DOHH2 (cell line): Measurements from ENCODE around the gene CMTR1.

Source experiments
- H3F3A ChIP-seq: fragments of 200-600 bp; sonication (generic), shearing (Covaris generic); 2 replicates; pipeline ENCODE4 v1.6.0; 2016; ENCODE audit warnings: antibody characterized with exemption, mild to moderate bottlenecking; ENCODE audit not compliant: control insufficient read depth, insufficient read depth
- H3K27ac ChIP-seq: fragments of 200-600 bp; sonication (generic); 2 replicates; pipeline ENCODE4 v1.5.1; 2014; ENCODE audit warnings: low read depth, mild to moderate bottlenecking, low read length, moderate library complexity
- H3K27me3 ChIP-seq: fragments of 200-600 bp; sonication (generic); 2 replicates; pipeline ENCODE4 v1.6.1; 2014; ENCODE audit warnings: mild to moderate bottlenecking, low read length, mixed read lengths; ENCODE audit not compliant: control insufficient read depth
- H3K36me3 ChIP-seq: fragments of 200-600 bp; sonication (generic); 2 replicates; pipeline ENCODE4 v1.6.1; 2014; ENCODE audit warnings: mild to moderate bottlenecking, low read length, moderate library complexity, mixed read lengths; ENCODE audit not compliant: control insufficient read depth
- H3K4me1 ChIP-seq: fragments of 200-600 bp; sonication (generic); 2 replicates; pipeline ENCODE4 v1.6.1; 2014; ENCODE audit warnings: mild to moderate bottlenecking, low read length, mixed read lengths; ENCODE audit not compliant: control insufficient read depth
- H3K4me2 ChIP-seq: fragments of 200-600 bp; sonication (generic); 2 replicates; pipeline ENCODE4 v1.6.0; 2014; ENCODE audit warnings: mild to moderate bottlenecking, low read length, moderate library complexity
- H3K4me3 ChIP-seq: fragments of 200-600 bp; sonication (generic); 2 replicates; pipeline ENCODE4 v1.5.1; 2014; ENCODE audit warnings: mild to moderate bottlenecking, low read length, mixed read lengths
- H3K79me2 ChIP-seq: fragments of 200-600 bp; sonication (generic); 2 replicates; pipeline ENCODE4 v1.6.1; 2014; ENCODE audit warnings: mild to moderate bottlenecking, low read length, mixed read lengths; ENCODE audit not compliant: control insufficient read depth
- H3K9me2 ChIP-seq: fragments of 200-600 bp; sonication (generic); replicated peaks from 2 replicates; pipeline ENCODE4 v1.6.1; 2014; ENCODE audit warnings: mild to moderate bottlenecking, low read length, mixed read lengths; ENCODE audit not compliant: control insufficient read depth
- H3K9me3 ChIP-seq: fragments of 200-600 bp; sonication (generic); 2 replicates; pipeline ENCODE4 v1.6.1; 2014; ENCODE audit warnings: antibody characterized with exemption, low read length, mixed read lengths; ENCODE audit not compliant: control insufficient read depth, insufficient read depth
- H4K20me1 ChIP-seq: fragments of 200-600 bp; sonication (generic); 2 replicates; pipeline ENCODE4 v1.6.0; 2014; ENCODE audit warnings: low read depth, mild to moderate bottlenecking, antibody characterized with exemption, low read length, moderate library complexity; ENCODE audit not compliant: control insufficient read depth, insufficient read depth
- CTCF ChIP-seq: fragments of 200-600 bp; sonication (generic); IDR thresholded peaks from one replicate; pipeline ENCODE4 v1.5.1; 2014; ENCODE audit warnings: antibody characterized with exemption, mild to moderate bottlenecking, low read depth, low read length; ENCODE audit not compliant: poor library complexity, severe bottlenecking
- EZH2phosphoT487 ChIP-seq: fragments of 200-600 bp; sonication (generic); IDR thresholded peaks from 2 replicates; pipeline ENCODE4 v1.6.1; 2017; ENCODE audit warnings: borderline replicate concordance, mild to moderate bottlenecking, antibody characterized with exemption, low read length, moderate library complexity, mixed read lengths

Gene CMTR1

GRCh38 chr6:37456816-37457560, 24.0 kb downstream of the CMTR1 start:
- H3K27ac ChIP-seq, result no peak overlapping the region
- H3F3A ChIP-seq, result no peaks in the 10 kb centered on the region
- H4K20me1 ChIP-seq, result no peaks in the 10 kb centered on the region
- no peaks in the 10 kb centered on the region for H3K79me2 ChIP-seq
- H3K27me3 ChIP-seq, result no peaks in the 10 kb centered on the region
- H3K9me3 ChIP-seq, result no peaks in the 10 kb centered on the region
- no peaks in the 10 kb centered on the region for H3K9me2 ChIP-seq
- no peak overlapping the region for H3K4me3 ChIP-seq
- no peak for TF ChIP-seq EZH2phosphoT487
- TF ChIP-seq CTCF, result no peak
- peaks cover 74% of the 10 kb centered on the region for H3K36me3 ChIP-seq
- no peaks in the 10 kb centered on the region for H3K4me1 ChIP-seq
- H3K4me2 ChIP-seq, result no peak overlapping the region

GRCh38 chr6:37459981-37460800, 27.2 kb downstream of the CMTR1 start:
- H3K4me1 ChIP-seq, result no peaks in the 10 kb centered on the region
- H3K9me2 ChIP-seq, result no peaks in the 10 kb centered on the region
- TF ChIP-seq EZH2phosphoT487, result no peak
- no peak for TF ChIP-seq CTCF
- H4K20me1 ChIP-seq, result no peaks in the 10 kb centered on the region
- H3K27ac ChIP-seq, result no peak overlapping the region
- no peaks in the 10 kb centered on the region for H3F3A ChIP-seq
- H3K9me3 ChIP-seq, result no peaks in the 10 kb centered on the region
- no peak overlapping the region for H3K4me2 ChIP-seq
- no peaks in the 10 kb centered on the region for H3K79me2 ChIP-seq
- no peaks in the 10 kb centered on the region for H3K27me3 ChIP-seq
- no peak overlapping the region for H3K4me3 ChIP-seq
- peaks cover 66% of the 10 kb centered on the region for H3K36me3 ChIP-seq

- no peak overlapping the region for H3K4me2 ChIP-seq
- peaks cover 65% of the 10 kb centered on the region for H3K36me3 ChIP-seq
- no peaks in the 10 kb centered on the region for H3K4me1 ChIP-seq
- H3K4me3 ChIP-seq, result no peak overlapping the region
- no peaks in the 10 kb centered on the region for H4K20me1 ChIP-seq
- H3K9me3 ChIP-seq, result no peaks in the 10 kb centered on the region
- no peaks in the 10 kb centered on the region for H3K9me2 ChIP-seq
- no peaks in the 10 kb centered on the region for H3F3A ChIP-seq
- H3K79me2 ChIP-seq, result no peaks in the 10 kb centered on the region
- H3K27ac ChIP-seq, result no peak overlapping the region
- TF ChIP-seq CTCF (no peak), EZH2phosphoT487 (no peak)
- H3K27me3 ChIP-seq, result no peaks in the 10 kb centered on the region
Measured at GRCh38 chr6:37460805-37461204, 27.8 kb downstream of the CMTR1 start.
